ENCODE data around the gene PRICKLE3.

PRICKLE3 gene

GRCh38 chrX:49179358-49179757, 6.8 kb downstream of the PRICKLE3 start:
- Histone ChIP-seq H3K27me3 (ENCODE audit: control insufficient read depth, insufficient read depth, low read length) (no peaks in the 10 kb centered on the region), H3K4me1 (no peaks in the 10 kb centered on the region), H3K4me2 (ENCODE audit: low read length) (no peak overlapping the region)

GRCh38 chrX:49178537-49178936, 7.6 kb downstream of the PRICKLE3 start:
- Histone ChIP-seq H3K79me2 (no peaks in the 10 kb centered on the region), H3K9me3 (ENCODE audit: control insufficient read depth, low read length) (no peaks in the 10 kb centered on the region), H3K9ac (no peak overlapping the region), H2AFZ (no peak overlapping the region), H3K27ac (no peak overlapping the region), H3K4me1 (no peaks in the 10 kb centered on the region), H3K27me3 (ENCODE audit: control insufficient read depth, insufficient read depth, low read length) (no peaks in the 10 kb centered on the region), H3K4me3 (ENCODE audit: low read depth, low read length) (no peak overlapping the region), H3K36me3 (ENCODE audit: control insufficient read depth, insufficient read depth, low read length) (no peaks in the 10 kb centered on the region), H3K4me2 (ENCODE audit: low read length) (no peak overlapping the region)
- no peak for TF ChIP-seq CTCF (IDR thresholded peaks at IDR 0.05)

More at GRCh38 chrX:49179358-49179757, 6.8 kb downstream of the PRICKLE3 start:
- no peak overlapping the region for H3K9ac ChIP-seq
- H3K79me2 ChIP-seq, result no peaks in the 10 kb centered on the region
- H3K4me3 ChIP-seq (ENCODE audit: low read depth, low read length), result no peak overlapping the region
- no peak for TF ChIP-seq CTCF (IDR thresholded peaks at IDR 0.05)
- no peak overlapping the region for H2AFZ ChIP-seq
- H3K27ac ChIP-seq, result no peak overlapping the region
- no peaks in the 10 kb centered on the region for H3K36me3 ChIP-seq (ENCODE audit: control insufficient read depth, insufficient read depth, low read length)
- H3K9me3 ChIP-seq (ENCODE audit: control insufficient read depth, low read length), result no peaks in the 10 kb centered on the region

GRCh38 chrX:49177873-49178480, 8.2 kb downstream of the PRICKLE3 start:
- no peaks in the 10 kb centered on the region for H3K27me3 ChIP-seq (ENCODE audit: control insufficient read depth, insufficient read depth, low read length)
- H3K79me2 ChIP-seq, result no peaks in the 10 kb centered on the region
- no peak for TF ChIP-seq CTCF (IDR thresholded peaks at IDR 0.05)
- no peak overlapping the region for H3K27ac ChIP-seq
- H3K4me3 ChIP-seq (ENCODE audit: low read depth, low read length), result no peak overlapping the region
- no peak overlapping the region for H3K4me2 ChIP-seq (ENCODE audit: low read length)
- no peaks in the 10 kb centered on the region for H3K4me1 ChIP-seq
- H3K9me3 ChIP-seq (ENCODE audit: control insufficient read depth, low read length), result no peaks in the 10 kb centered on the region
- H3K36me3 ChIP-seq (ENCODE audit: control insufficient read depth, insufficient read depth, low read length), result no peaks in the 10 kb centered on the region
- H3K9ac ChIP-seq, result no peak overlapping the region
- no peak overlapping the region for H2AFZ ChIP-seq

GRCh38 chrX:49177338-49177833, 8.8 kb downstream of the PRICKLE3 start:
- Histone ChIP-seq H3K4me1 (no peaks in the 10 kb centered on the region), H3K4me3 (ENCODE audit: low read depth, low read length) (no peak overlapping the region), H3K36me3 (ENCODE audit: control insufficient read depth, insufficient read depth, low read length) (no peaks in the 10 kb centered on the region), H3K27me3 (ENCODE audit: control insufficient read depth, insufficient read depth, low read length) (no peaks in the 10 kb centered on the region), H2AFZ (no peak overlapping the region), H3K9me3 (ENCODE audit: control insufficient read depth, low read length) (no peaks in the 10 kb centered on the region), H3K4me2 (ENCODE audit: low read length) (no peak overlapping the region), H3K27ac (no peak overlapping the region), H3K79me2 (no peaks in the 10 kb centered on the region), H3K9ac (no peak overlapping the region)
- TF ChIP-seq CTCF (IDR thresholded peaks at IDR 0.05), result no peak
